K562 (cell line): ENCODE results near the gene FITM2. TPM values are rescaled to one million over a fixed set of nuclear protein-coding genes. Genes with fewer than 3 reads are reported as not detected.

Experiments used
- BRF2 ChIP-seq: IDR thresholded peaks from 3 replicates; pipeline ENCODE4 v1.6.1; 2011; ENCODE audit warnings: borderline replicate concordance, mild to moderate bottlenecking; ENCODE audit not compliant: insufficient read length, insufficient read depth
- CBX5 ChIP-seq: IDR thresholded peaks from 2 replicates; pipeline ENCODE4 v1.6.1; 2014; ENCODE audit warnings: low read depth, borderline replicate concordance
- CEBPG ChIP-seq, 3 experiments: fragments of 200-800 bp in 1 of 3; sonication (Bioruptor generic) in 1 of 3; sonication (generic) in 1 of 3; formaldehyde crosslinking in 1 of 3; IDR thresholded peaks in 2 of 3; conservative IDR thresholded peaks in 1 of 3; 2 replicates each; pipeline versions ENCODE4 v1.6.1 to v1.8.0; 2016 to 2022; ENCODE audit warnings: missing compliant biosample characterization in 2 of 3, missing genetic modification characterization in 2 of 3, mild to moderate bottlenecking in 1 of 3, missing genetic modification reagents in 1 of 3
- CUX1 ChIP-seq: fragments of 200-800 bp; sonication (Bioruptor generic); IDR thresholded peaks from 2 replicates; pipeline ENCODE4 v1.6.1; 2016; ENCODE audit warnings: missing genetic modification characterization, missing compliant biosample characterization
- MEIS2 ChIP-seq: fragments of 450-650 bp; IDR thresholded peaks from 2 replicates; pipeline ENCODE4 v1.6.1; 2014; ENCODE audit warnings: mild to moderate bottlenecking; ENCODE audit not compliant: partially characterized antibody
- MYBL2 ChIP-seq, 2 experiments: fragments of 450-650 bp in 1 of 2; sonication (generic) in 1 of 2; formaldehyde crosslinking in 1 of 2; IDR thresholded peaks; 2 replicates each; pipeline versions ENCODE4 v1.6.1 to v1.8.1; 2017 to 2022; ENCODE audit warnings: borderline replicate concordance in 1 of 2, inconsistent platforms in 1 of 2, low read depth in 1 of 2, mild to moderate bottlenecking in 1 of 2, missing genetic modification reagents in 1 of 2, moderate library complexity in 1 of 2
- NCOR1 ChIP-seq: fragments of 450-650 bp; IDR thresholded peaks from 2 replicates; pipeline ENCODE4 v1.6.1; 2016; ENCODE audit warnings: mild to moderate bottlenecking, moderate library complexity
- PHF20 ChIP-seq: fragments of 450-650 bp; IDR thresholded peaks from 2 replicates; pipeline ENCODE4 v1.6.1; 2018; ENCODE audit not compliant: partially characterized antibody
- RB1 ChIP-seq: fragments of 450-650 bp; IDR thresholded peaks from 2 replicates; pipeline ENCODE4 v1.6.1; 2017; ENCODE audit warnings: low read depth, mild to moderate bottlenecking
- SPI1 ChIP-seq: IDR thresholded peaks from 2 replicates; pipeline ENCODE4 v1.6.1; 2011; ENCODE audit warnings: low read depth, low read length, control low read depth, borderline replicate concordance
- ZNF655 ChIP-seq: fragments of 250-450 bp; sonication (Bioruptor Pico); IDR thresholded peaks from 2 replicates; pipeline ENCODE4 v1.5.0; 2021
- polyA plus RNA-seq, 8 experiments: library from polyadenylated mRNA; depleted of rRNA in 4 of 8; stranded (reverse) in 5 of 8; unstranded in 3 of 8; fragments of >200 nt; fragmentation: Nextera tagmentation in 2 of 8; fragmentation: Illumina TruSeq in 1 of 8; extraction: Ambion mirVana in 2 of 8; extraction: Trizol in 1 of 8; gene quantifications; 2 replicates each; pipeline versions ENCODE4 v1.2.1 to v1.2.3, GENCODE V29; 2011 to 2014; ENCODE audit warnings: inconsistent platforms in 1 of 8, missing spikeins in 1 of 8
- total RNA-seq, 7 experiments: library from RNA; depleted of rRNA in 6 of 7; stranded (reverse); fragments of >200 nt in 6 of 7; fragmentation: Illumina TruSeq in 2 of 7; extraction: Trizol in 2 of 7; gene quantifications; 2 replicates each; pipeline versions ENCODE4 v1.2.1 to v1.2.3, GENCODE V29; 2011 to 2021; ENCODE audit warnings: low replicate concordance in 1 of 7
- TF ChIP-seq, protein P1 (sequence below): fragments of 250-450 bp; sonication (Bioruptor Pico); IDR thresholded peaks from 2 replicates; pipeline ENCODE4 v1.5.0; 2020; ENCODE audit warnings: mild to moderate bottlenecking, borderline replicate concordance

The FITM2 gene
- total and polyA plus RNA-seq, 9 of the 15 experiments (the other 6 are each of a cell fraction or from before 2014, with no cell fraction given) = 0.64 to 2.8 (median 1.8) TPM

DNA sequence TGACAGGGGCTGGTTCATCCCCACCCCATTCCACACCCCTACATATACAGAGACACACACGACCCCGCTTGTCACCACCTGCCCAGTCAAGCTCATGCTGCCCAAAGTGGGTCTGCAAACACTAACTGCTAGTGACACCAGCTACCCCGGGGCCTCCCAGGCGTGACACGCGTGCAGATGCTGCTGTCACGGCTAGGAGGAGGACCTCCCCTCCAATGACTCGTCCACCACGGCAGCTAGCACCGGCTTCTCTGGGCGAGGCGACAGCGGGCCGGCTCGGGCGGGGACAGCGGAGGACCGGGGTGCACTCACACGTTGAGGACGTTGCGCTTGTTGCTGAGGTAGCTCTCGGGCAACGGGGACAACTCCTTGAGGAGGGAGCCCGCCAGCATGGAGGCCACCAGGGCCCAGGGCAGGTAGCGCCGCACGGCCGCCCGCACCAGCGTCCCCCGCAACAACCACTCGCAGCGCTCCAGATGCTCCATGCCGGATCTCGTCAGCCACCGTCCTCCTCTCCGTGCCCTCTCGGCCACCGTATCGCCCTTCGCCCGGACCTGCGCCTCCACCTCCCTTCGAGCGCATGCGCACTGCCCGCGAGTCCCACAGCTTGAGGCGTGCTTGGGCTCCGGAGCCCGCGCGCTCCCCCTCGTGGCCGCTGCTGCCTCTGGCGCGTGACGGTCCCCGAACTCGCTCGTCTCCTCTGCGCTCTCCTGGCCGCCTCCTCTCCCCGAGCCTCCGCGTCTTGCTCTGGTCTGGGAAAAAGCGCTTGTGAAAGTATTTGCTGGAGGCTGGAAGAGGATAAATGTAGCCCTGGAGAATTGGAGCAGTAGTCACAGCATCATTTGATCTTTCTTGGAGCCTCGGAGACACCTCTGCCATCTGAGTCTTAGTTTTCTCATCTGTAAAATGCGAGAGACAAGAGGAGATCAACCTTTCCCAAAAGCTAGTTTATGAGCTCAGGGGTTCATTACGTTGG lies at the start of gene FITM2 (continued):
- TF ChIP-seq, protein P1, sequence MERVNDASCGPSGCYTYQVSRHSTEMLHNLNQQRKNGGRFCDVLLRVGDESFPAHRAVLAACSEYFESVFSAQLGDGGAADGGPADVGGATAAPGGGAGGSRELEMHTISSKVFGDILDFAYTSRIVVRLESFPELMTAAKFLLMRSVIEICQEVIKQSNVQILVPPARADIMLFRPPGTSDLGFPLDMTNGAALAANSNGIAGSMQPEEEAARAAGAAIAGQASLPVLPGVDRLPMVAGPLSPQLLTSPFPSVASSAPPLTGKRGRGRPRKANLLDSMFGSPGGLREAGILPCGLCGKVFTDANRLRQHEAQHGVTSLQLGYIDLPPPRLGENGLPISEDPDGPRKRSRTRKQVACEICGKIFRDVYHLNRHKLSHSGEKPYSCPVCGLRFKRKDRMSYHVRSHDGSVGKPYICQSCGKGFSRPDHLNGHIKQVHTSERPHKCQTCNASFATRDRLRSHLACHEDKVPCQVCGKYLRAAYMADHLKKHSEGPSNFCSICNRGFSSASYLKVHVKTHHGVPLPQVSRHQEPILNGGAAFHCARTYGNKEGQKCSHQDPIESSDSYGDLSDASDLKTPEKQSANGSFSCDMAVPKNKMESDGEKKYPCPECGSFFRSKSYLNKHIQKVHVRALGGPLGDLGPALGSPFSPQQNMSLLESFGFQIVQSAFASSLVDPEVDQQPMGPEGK (CRISPR knock-in tag) = no peak
- TF ChIP-seq RB1 = peak; percentile 77
- no peak for TF ChIP-seq BRF2
- peak; percentile 23 for TF ChIP-seq PHF20
- no peak for TF ChIP-seq NCOR1
- no peak; the same call in 1 of the 2 replicates for TF ChIP-seq CEBPG (CRISPR knock-in tag; IDR thresholded peaks at IDR 0.05)
- TF ChIP-seq CEBPG (tag; conservative IDR thresholded peaks at IDR 0.05 in 1 of 2, IDR thresholded peaks at IDR 0.05 in 1 of 2) = no peak
- TF ChIP-seq CBX5 = no peak
- no peak for TF ChIP-seq CUX1
- no peak for TF ChIP-seq MYBL2 (IDR thresholded peaks at IDR 0.05; ENCODE audit: low read depth)
- TF ChIP-seq MYBL2 (CRISPR knock-in tag; IDR thresholded peaks at IDR 0.05; ENCODE audit: borderline replicate concordance) = no peak
- TF ChIP-seq ZNF655 (CRISPR knock-in tag) = no peak
- no peak for TF ChIP-seq SPI1
- peak; percentile 88 for TF ChIP-seq MEIS2
